ENCODE data around the gene ANKRD40.

Gene ANKRD40

DNA sequence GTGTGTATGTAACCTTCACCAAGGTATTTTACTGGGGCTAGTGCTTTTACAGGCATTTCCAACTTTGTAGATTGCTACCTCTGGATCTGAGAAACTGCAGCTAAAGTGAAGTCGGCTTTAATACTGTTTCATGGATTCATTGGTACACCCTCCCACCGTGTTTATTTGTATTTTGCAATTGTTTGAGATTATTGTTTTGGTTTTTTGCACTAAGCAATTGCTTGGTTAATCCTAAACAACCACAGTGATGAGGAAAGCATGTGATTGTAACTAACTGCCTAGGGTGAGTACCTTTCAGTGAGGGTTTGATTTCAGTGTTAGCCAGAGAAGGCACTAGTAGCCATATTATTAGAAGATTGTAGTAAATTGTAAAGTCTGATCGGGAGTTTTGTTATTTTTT lies 15.0 kb upstream of the ANKRD40 start:
- POLR2A ChIA-PET, result no interaction called here
- CTCF ChIA-PET, result no interaction called here
- TF ChIP-seq HDGF (IDR thresholded peaks at IDR 0.05; ENCODE audit: borderline replicate concordance) (no peak), ELF4 (IDR thresholded peaks at IDR 0.05) (no peak), LEF1 (IDR thresholded peaks at IDR 0.05; ENCODE audit: borderline replicate concordance) (no peak), SUZ12 (IDR thresholded peaks at IDR 0.05) (no peak), FOXM1 (IDR thresholded peaks at IDR 0.05; ENCODE audit: borderline replicate concordance) (no peak), FOXK2 (IDR thresholded peaks at IDR 0.05) (no peak), SP1 (IDR thresholded peaks at IDR 0.05) (no peak), FOXA1 (IDR thresholded peaks at IDR 0.05) (no peak), ZNF384 (IDR thresholded peaks at IDR 0.05) (no peak), TARDBP (IDR thresholded peaks at IDR 0.05) (no peak)
- TF ChIP-seq, protein P1, sequence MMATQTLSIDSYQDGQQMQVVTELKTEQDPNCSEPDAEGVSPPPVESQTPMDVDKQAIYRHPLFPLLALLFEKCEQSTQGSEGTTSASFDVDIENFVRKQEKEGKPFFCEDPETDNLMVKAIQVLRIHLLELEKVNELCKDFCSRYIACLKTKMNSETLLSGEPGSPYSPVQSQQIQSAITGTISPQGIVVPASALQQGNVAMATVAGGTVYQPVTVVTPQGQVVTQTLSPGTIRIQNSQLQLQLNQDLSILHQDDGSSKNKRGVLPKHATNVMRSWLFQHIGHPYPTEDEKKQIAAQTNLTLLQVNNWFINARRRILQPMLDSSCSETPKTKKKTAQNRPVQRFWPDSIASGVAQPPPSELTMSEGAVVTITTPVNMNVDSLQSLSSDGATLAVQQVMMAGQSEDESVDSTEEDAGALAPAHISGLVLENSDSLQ (IDR thresholded peaks at IDR 0.05), result no peak
- no peak for DNase-seq (ENCODE audit: extremely low spot score)

DNA sequence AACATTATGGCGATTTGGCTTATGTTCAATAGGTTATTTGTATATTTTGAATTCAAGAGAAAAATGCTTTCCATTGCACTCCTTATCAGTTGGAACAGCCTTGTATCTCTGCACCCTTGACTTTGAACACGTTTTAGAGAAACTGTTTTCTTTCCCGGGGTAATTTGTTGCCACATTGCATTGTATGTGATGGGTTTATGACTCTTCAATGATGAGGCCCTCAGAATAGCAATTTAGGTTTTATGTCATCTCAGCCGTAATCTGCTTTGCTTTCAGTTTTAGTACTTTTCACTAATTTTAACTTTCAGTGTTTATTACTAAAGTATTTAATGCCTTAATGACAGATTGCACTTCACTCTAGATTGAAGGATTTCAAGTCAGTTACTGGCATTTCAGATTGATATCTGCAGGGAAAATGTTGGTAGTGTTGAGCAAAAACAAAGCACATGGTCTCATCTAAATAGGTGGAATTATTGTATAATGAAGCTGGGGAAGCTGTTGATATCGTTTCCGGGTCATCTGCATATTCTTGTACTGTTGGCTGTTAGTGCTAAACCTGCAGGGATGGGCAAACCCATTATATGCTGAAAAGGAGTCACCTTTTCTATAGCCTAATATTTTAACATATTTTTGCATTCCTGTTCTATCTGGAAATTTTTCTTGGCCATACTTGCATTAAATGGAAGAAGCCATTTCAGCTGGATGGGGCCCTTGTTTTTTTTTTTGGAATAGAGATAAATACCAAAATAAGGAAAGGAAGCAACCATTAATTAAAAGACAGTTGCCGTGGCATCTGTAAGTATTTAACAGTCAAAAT lies 13.7 kb upstream of the ANKRD40 start:
- TF ChIP-seq BHLHE40 (IDR thresholded peaks at IDR 0.05; ENCODE audit: borderline replicate concordance) (no peak), ZNF384 (IDR thresholded peaks at IDR 0.05) (no peak), SP1 (IDR thresholded peaks at IDR 0.05) (no peak), HDGF (IDR thresholded peaks at IDR 0.05; ENCODE audit: borderline replicate concordance) (no peak), FOXA1 (IDR thresholded peaks at IDR 0.05) (no peak), FOXM1 (IDR thresholded peaks at IDR 0.05; ENCODE audit: borderline replicate concordance) (no peak), L3MBTL2 (conservative IDR thresholded peaks at IDR 0.05) (no peak), FOXK2 (IDR thresholded peaks at IDR 0.05) (no peak), LEF1 (IDR thresholded peaks at IDR 0.05; ENCODE audit: borderline replicate concordance) (no peak), NFRKB (IDR thresholded peaks at IDR 0.05) (no peak), CTBP1 (IDR thresholded peaks at IDR 0.05; ENCODE audit: borderline replicate concordance) (peak; percentile 49; the same call in 1 of the 2 replicates), SUZ12 (IDR thresholded peaks at IDR 0.05) (no peak), ARNT (IDR thresholded peaks at IDR 0.05) (0 out of 2 replicates have a peak, but pooled peaks have one; percentile 5), ELF4 (IDR thresholded peaks at IDR 0.05) (no peak), TARDBP (IDR thresholded peaks at IDR 0.05) (no peak)
- TF ChIP-seq, protein P1 (IDR thresholded peaks at IDR 0.05), result peak; percentile 86
- DNase-seq (ENCODE audit: extremely low spot score), result no peak
- ChIA-PET CTCF (no interaction called here), POLR2A (interaction anchor here (0.7 kb wide), 1 partner anchor 13 kb away, joined by 4 read pairs; no protein-coding TSS in a partner anchor)

DNA sequence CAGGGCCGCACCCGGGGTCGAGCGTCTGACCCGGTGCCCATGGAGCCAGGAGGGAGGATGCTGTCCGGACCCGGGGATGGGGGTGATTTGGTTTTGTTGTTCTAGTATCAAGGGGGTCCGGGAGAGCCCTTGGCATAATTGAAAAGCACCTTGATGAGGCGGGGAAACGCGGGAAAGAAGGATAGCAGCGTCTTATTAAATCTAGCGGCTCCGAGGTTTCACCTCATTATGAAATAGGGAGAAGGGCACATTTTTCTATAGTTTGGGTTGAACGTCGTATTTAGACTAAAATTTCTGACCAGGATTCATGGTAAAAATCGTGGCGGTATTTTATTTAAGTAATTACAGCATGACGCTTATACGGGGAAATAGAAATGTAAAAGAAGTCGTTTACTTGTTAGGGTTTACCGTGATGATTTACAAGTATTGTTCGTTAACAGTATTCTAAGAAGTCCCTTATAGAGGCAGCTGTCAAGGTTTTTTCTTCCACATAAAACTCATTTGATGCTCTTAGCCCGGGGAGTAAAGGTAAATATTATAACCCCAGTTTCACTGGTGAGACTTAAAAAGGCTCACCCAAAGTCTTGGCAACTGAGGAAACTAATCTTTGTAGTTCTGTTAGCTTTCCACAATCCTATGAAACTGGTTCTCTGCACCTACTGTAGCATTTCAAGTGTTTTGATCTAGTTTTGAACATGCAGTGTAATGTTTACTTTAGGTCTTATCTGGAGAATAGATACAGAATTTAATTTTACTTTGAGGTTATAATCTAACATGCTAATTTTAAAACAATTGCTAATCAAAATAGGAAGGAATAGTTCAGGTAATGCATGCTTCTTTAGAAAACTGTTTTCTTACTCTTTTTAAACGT lies 12.4 kb upstream of the ANKRD40 start:
- POLR2A ChIA-PET, result interaction anchor here (0.7 to 2.7 kb wide), 17 partner anchors 8 to 433 kb away, joined by 3 to 57 read pairs (median 5); partner anchors contain the start of genes ANKRD40, ANKRD40CL, NME1 and TOB1
- no peak for DNase-seq (ENCODE audit: extremely low spot score)
- CTCF ChIA-PET, result interaction anchor here (1.0 kb wide), 1 partner anchor 11 kb away, joined by 4 read pairs; no protein-coding TSS in a partner anchor
- TF ChIP-seq ARNT (IDR thresholded peaks at IDR 0.05), result no peak
- TF ChIP-seq LEF1 (IDR thresholded peaks at IDR 0.05; ENCODE audit: borderline replicate concordance), result no peak
- TF ChIP-seq FOXA1 (IDR thresholded peaks at IDR 0.05), result no peak
- TF ChIP-seq SP1 (IDR thresholded peaks at IDR 0.05), result no peak
- TF ChIP-seq ELF4 (IDR thresholded peaks at IDR 0.05), result no peak
- TF ChIP-seq, protein P1 (IDR thresholded peaks at IDR 0.05), result no peak

DNA sequence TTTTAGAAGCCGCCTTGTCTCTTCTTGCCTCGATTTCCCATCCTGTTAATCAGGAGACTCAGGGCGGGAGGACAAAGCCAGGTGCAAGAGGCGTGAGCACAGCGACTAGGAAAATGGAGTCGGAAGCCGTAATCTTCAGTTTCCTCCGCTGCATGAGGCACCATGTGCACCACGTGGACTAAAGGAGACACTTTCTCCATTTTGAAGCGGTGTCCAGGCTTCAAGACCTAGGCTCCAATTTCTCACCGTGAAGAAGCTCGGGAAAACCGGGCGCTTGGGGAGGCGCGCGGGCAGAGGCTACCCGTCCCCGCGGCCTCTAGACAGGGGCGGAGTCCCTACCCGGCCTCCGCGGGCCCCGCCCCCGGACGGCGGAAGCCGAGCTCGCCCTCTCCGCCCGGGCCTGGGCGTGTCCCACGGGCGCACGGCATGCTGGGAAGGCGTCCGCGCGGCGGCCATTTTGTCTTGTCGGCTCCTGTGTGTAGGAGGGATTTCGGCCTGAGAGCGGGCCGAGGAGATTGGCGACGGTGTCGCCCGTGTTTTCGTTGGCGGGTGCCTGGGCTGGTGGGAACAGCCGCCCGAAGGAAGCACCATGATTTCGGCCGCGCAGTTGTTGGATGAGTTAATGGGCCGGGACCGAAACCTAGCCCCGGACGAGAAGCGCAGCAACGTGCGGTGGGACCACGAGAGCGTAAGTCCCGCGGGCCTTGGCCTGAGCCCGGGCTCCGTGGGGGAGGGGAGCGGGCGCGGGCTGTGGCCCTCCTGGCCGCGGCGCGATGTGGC lies 11.6 kb upstream of the ANKRD40 start, which contains the start of gene LUC7L3:
LUC7L3 (plus strand) TSS at position 460 of the 780 bp plus-strand sequence; CDS start at position 590, 130 bp downstream.
- DNase-seq (ENCODE audit: extremely low spot score), result peak; percentile 96
- TF ChIP-seq ELF4 (IDR thresholded peaks at IDR 0.05), result peak; percentile 73; the same call in 1 of the 2 replicates
- TF ChIP-seq L3MBTL2 (conservative IDR thresholded peaks at IDR 0.05), result peak; percentile 97
- no peak for TF ChIP-seq FOXA1 (IDR thresholded peaks at IDR 0.05)
- peak; percentile 84 for TF ChIP-seq NFRKB (IDR thresholded peaks at IDR 0.05)
- TF ChIP-seq ZNF384 (IDR thresholded peaks at IDR 0.05), result no peak
- TF ChIP-seq SP1 (IDR thresholded peaks at IDR 0.05), result 0 out of 2 replicates have a peak, but pooled peaks have one; percentile 34
- POLR2A ChIA-PET, result interaction anchor here (0.5 to 2.7 kb wide), 27 partner anchors 9 to 434 kb away, joined by 3 to 57 read pairs (median 3); partner anchors contain the start of genes ANKRD40, ANKRD40CL, LRRC59 and NME1
- CTCF ChIA-PET, result interaction anchor here (1.0 kb wide), 1 partner anchor 11 kb away, joined by 4 read pairs; no protein-coding TSS in a partner anchor

DNA sequence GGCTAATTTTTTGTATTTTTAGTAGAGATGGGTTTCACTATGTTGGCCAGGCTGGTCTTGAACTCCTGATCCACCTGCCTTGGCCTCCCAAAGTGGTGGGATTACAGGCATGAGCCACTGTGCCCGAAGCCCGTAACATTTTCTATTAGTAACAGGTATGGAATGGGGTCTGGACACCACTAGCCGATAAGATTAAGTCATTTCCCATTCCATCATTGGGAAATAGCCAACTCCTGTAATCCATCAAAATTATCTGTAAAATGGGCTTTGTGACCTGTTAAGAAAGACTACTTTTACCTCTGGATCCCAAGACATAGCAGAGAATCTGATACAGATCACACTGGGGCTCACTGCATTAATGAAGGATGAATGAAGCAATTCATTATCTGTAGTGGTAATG lies 7.8 kb upstream of the ANKRD40 start:
- POLR2A ChIA-PET, result no interaction called here
- TF ChIP-seq SP1 (IDR thresholded peaks at IDR 0.05) (no peak), ARNT (IDR thresholded peaks at IDR 0.05) (no peak), LEF1 (IDR thresholded peaks at IDR 0.05; ENCODE audit: borderline replicate concordance) (no peak), ELF4 (IDR thresholded peaks at IDR 0.05) (no peak), ZNF384 (IDR thresholded peaks at IDR 0.05) (no peak)
- CTCF ChIA-PET, result interaction anchor here (1.0 kb wide), 1 partner anchor 12 kb away, joined by 3 read pairs; no protein-coding TSS in a partner anchor
- DNase-seq (ENCODE audit: extremely low spot score), result no peak
